HG03045 (cell line): ENCODE results near the gene CARMIL1.
"Not testable (repeated sequence)": the region's sequence is repeated elsewhere in the genome, so short reads cannot be mapped to it uniquely, and the experiment has no call there.

Experiments
- ATAC-seq: cut with Tn5 transposase; IDR thresholded peaks from one replicate; pipeline ENCODE4 v1.9.1; 2021; ENCODE audit warnings: mild to moderate bottlenecking, moderate library complexity; ENCODE audit not compliant: unreplicated experiment

The CARMIL1 gene

GRCh38 chr6:25275436-25275835 is 3.7 kb upstream of the CARMIL1 start:
- no peak for ATAC-seq

GRCh38 chr6:25277386-25277785 is 1.8 kb upstream of the CARMIL1 start:
- ATAC-seq, result no peak

- ATAC-seq, result no peak
Observed at GRCh38 chr6:25277857-25278256, 1.3 kb upstream of the CARMIL1 start.

- peak; percentile 21 for ATAC-seq
Observed at GRCh38 chr6:25278261-25278913, 787 bp upstream of the CARMIL1 start.

GRCh38 chr6:25279748-25280343 is 672 bp downstream of the CARMIL1 start:
- no peak for ATAC-seq

- no peak for ATAC-seq
Observed at GRCh38 chr6:25280344-25281074, 1.3 kb downstream of the CARMIL1 start.

- no peak for ATAC-seq
Observed at GRCh38 chr6:25286891-25287290, 7.7 kb downstream of the CARMIL1 start.

GRCh38 chr6:25287941-25288340 is 8.8 kb downstream of the CARMIL1 start:
- ATAC-seq, result no peak

GRCh38 chr6:25288518-25288917 is 9.3 kb downstream of the CARMIL1 start:
- no peak for ATAC-seq

GRCh38 chr6:25290306-25291060 is 11.3 kb downstream of the CARMIL1 start:
- no peak for ATAC-seq

- no peak for ATAC-seq
Observed at GRCh38 chr6:25292384-25292783, 13.2 kb downstream of the CARMIL1 start.

GRCh38 chr6:25295651-25296050 is 16.5 kb downstream of the CARMIL1 start:
- no peak for ATAC-seq

- no peak for ATAC-seq
Observed at GRCh38 chr6:25296217-25296905, 17.2 kb downstream of the CARMIL1 start.

GRCh38 chr6:25297039-25297441 is 17.9 kb downstream of the CARMIL1 start:
- no peak for ATAC-seq

- no peak for ATAC-seq
Observed at GRCh38 chr6:25297823-25298522, 18.8 kb downstream of the CARMIL1 start.

- ATAC-seq, result not testable (repeated sequence)
Observed at GRCh38 chr6:25298523-25298865, 19.3 kb downstream of the CARMIL1 start.

GRCh38 chr6:25301362-25301761 is 22.2 kb downstream of the CARMIL1 start:
- ATAC-seq, result no peak

GRCh38 chr6:25302151-25302550 is 23.0 kb downstream of the CARMIL1 start:
- ATAC-seq, result no peak

GRCh38 chr6:25302677-25303128 is 23.5 kb downstream of the CARMIL1 start:
- ATAC-seq, result no peak

- no peak for ATAC-seq
Observed at GRCh38 chr6:25303254-25303653, 24.1 kb downstream of the CARMIL1 start.
